Measurements from ENCODE around the gene USP7. TPM values are rescaled to one million over a fixed set of nuclear protein-coding genes. Genes with fewer than 3 reads are reported as not detected.

The USP7 gene
- total and polyA plus RNA-seq, 3 experiments from 2014 or later = 12.6 to 192 (median 189) TPM

GRCh38 chr16:8949536-8950418 lies 13.9 kb downstream of the USP7 start:
- H3K4me1 Mint-ChIP-seq = peaks cover 88 to 94% (median 92%) of the 10 kb centered on the region in 3 donors

GRCh38 chr16:8948831-8949230 lies 14.9 kb downstream of the USP7 start:
- H3K9me3 Mint-ChIP-seq = no peaks in the 10 kb centered on the region
- no peaks in the 10 kb centered on the region for H3K36me3 ChIP-seq (ENCODE audit: insufficient read depth, low read length)
- DNase-seq = no peak
- no peaks in the 10 kb centered on the region for H3K27me3 ChIP-seq (ENCODE audit: insufficient read depth, low read length, poor library complexity, severe bottlenecking)
- no peak overlapping the region for H3K27ac ChIP-seq (ENCODE audit: low read depth, low read length)
- peak overlapping the region; percentile 47 to 82 (median 72) for H3K4me3 Mint-ChIP-seq
- H3K4me1 Mint-ChIP-seq = peaks cover 92 to 96% (median 95%) of the 10 kb centered on the region in 3 donors
- H3K9me3 ChIP-seq (ENCODE audit: low read length) = no peaks in the 10 kb centered on the region
- H3K27me3 Mint-ChIP-seq = no peaks in the 10 kb centered on the region
- peaks cover 96% of the 10 kb centered on the region for H3K4me1 ChIP-seq (ENCODE audit: insufficient read depth, low read length)
- H3K27ac Mint-ChIP-seq = peak overlapping the region in 5 of 8 donors; percentile 4 to 70 (median 38)
- ChIA-PET POLR2A (interaction anchor here (0.6 kb wide), 1 partner anchor 255 kb away, joined by 5 read pairs; no protein-coding TSS in a partner anchor), CTCF (interaction anchor here (1.1 to 2.3 kb wide), 5 partner anchors 10 to 186 kb away, joined by 3 to 11 read pairs (median 4); no protein-coding TSS in a partner anchor)
- H3K4me3 ChIP-seq (ENCODE audit: low read length) = no peak overlapping the region
- H3K36me3 Mint-ChIP-seq = peaks cover 0 to 4% (median 4%) of the 10 kb centered on the region in 3 donors

More at GRCh38 chr16:8949536-8950418, 13.9 kb downstream of the USP7 start:
- POLR2A ChIA-PET = no interaction called here
- no peaks in the 10 kb centered on the region for H3K27me3 ChIP-seq (ENCODE audit: insufficient read depth, low read length, poor library complexity, severe bottlenecking)
- peak overlapping the region; percentile 26 to 84 (median 72) for H3K4me3 Mint-ChIP-seq
- peaks cover 92% of the 10 kb centered on the region for H3K4me1 ChIP-seq (ENCODE audit: insufficient read depth, low read length)
- no peaks in the 10 kb centered on the region for H3K36me3 ChIP-seq (ENCODE audit: insufficient read depth, low read length)
- DNase-seq = no peak
- peak overlapping the region; percentile 4 to 88 (median 47) for H3K27ac Mint-ChIP-seq
- CTCF ChIA-PET = interaction anchor here (1.0 to 1.7 kb wide), 3 partner anchors 9 to 59 kb away, joined by 3 to 4 read pairs (median 3); no protein-coding TSS in a partner anchor
- H3K9me3 Mint-ChIP-seq = no peaks in the 10 kb centered on the region
- H3K9me3 ChIP-seq (ENCODE audit: low read length) = no peaks in the 10 kb centered on the region
- H3K36me3 Mint-ChIP-seq = peaks cover 0 to 6% (median 4%) of the 10 kb centered on the region in 3 donors
- no peak overlapping the region for H3K27ac ChIP-seq (ENCODE audit: low read depth, low read length)
- no peak overlapping the region for H3K4me3 ChIP-seq (ENCODE audit: low read length)
- H3K27me3 Mint-ChIP-seq = no peaks in the 10 kb centered on the region

GRCh38 chr16:8948069-8948593 lies 15.6 kb downstream of the USP7 start:
- H3K9me3 Mint-ChIP-seq = no peaks in the 10 kb centered on the region
- Histone ChIP-seq H3K4me1 (ENCODE audit: insufficient read depth, low read length) (peaks cover 100% of the 10 kb centered on the region), H3K27ac (ENCODE audit: low read depth, low read length) (no peak overlapping the region), H3K36me3 (ENCODE audit: insufficient read depth, low read length) (no peaks in the 10 kb centered on the region), H3K27me3 (ENCODE audit: insufficient read depth, low read length, poor library complexity, severe bottlenecking) (no peaks in the 10 kb centered on the region), H3K4me3 (ENCODE audit: low read length) (no peak overlapping the region), H3K9me3 (ENCODE audit: low read length) (no peaks in the 10 kb centered on the region)
- no peak for DNase-seq
- ChIA-PET POLR2A (interaction anchor here (0.6 kb wide), 1 partner anchor 254 kb away, joined by 5 read pairs; no protein-coding TSS in a partner anchor), CTCF (interaction anchor here (1.1 to 2.3 kb wide), 5 partner anchors 11 to 186 kb away, joined by 3 to 11 read pairs (median 4); no protein-coding TSS in a partner anchor)
- H3K36me3 Mint-ChIP-seq = peaks cover 0 to 2% (median 2%) of the 10 kb centered on the region in 3 donors
- peak overlapping the region in 5 of 8 donors; percentile 4 to 77 (median 40) for H3K27ac Mint-ChIP-seq
- peak overlapping the region; percentile 47 to 82 (median 72) for H3K4me3 Mint-ChIP-seq
- no peaks in the 10 kb centered on the region for H3K27me3 Mint-ChIP-seq
- peaks cover 96 to 100% (median 99%) of the 10 kb centered on the region in 3 donors for H3K4me1 Mint-ChIP-seq

GRCh38 chr16:8946544-8946943 lies 17.2 kb downstream of the USP7 start:
- no peak for DNase-seq
- Mint-ChIP-seq H3K27me3 (peaks cover 0 to 2% of the 10 kb centered on the region in 2 donors), H3K9me3 (no peaks in the 10 kb centered on the region), H3K27ac (peak overlapping the region in 1 of 8 donors; percentile 63), H3K36me3 (no peaks in the 10 kb centered on the region), H3K4me3 (peak overlapping the region in 4 of 7 donors; percentile 28 to 79 (median 53)), H3K4me1 (peaks cover 96 to 100% (median 98%) of the 10 kb centered on the region in 3 donors)
- Histone ChIP-seq H3K9me3 (ENCODE audit: low read length) (no peaks in the 10 kb centered on the region), H3K36me3 (ENCODE audit: insufficient read depth, low read length) (no peaks in the 10 kb centered on the region), H3K4me1 (ENCODE audit: insufficient read depth, low read length) (peaks cover 99% of the 10 kb centered on the region), H3K27me3 (ENCODE audit: insufficient read depth, low read length, poor library complexity, severe bottlenecking) (no peaks in the 10 kb centered on the region), H3K27ac (ENCODE audit: low read depth, low read length) (no peak overlapping the region), H3K4me3 (ENCODE audit: low read length) (no peak overlapping the region)
- POLR2A ChIA-PET = no interaction called here
- CTCF ChIA-PET = interaction anchor here (0.8 to 1.0 kb wide), 2 partner anchors 11 to 62 kb away, joined by 3 to 4 read pairs; no protein-coding TSS in a partner anchor

GRCh38 chr16:8945626-8946296 lies 17.9 kb downstream of the USP7 start:
- Mint-ChIP-seq H3K36me3 (peaks cover 0 to 2% (median 0%) of the 10 kb centered on the region in 3 donors), H3K4me1 (peaks cover 96 to 100% (median 98%) of the 10 kb centered on the region in 3 donors), H3K4me3 (peak overlapping the region in 6 of 7 donors; percentile 8 to 79 (median 53)), H3K27ac (peak overlapping the region in 5 of 8 donors; percentile 13 to 76 (median 22)), H3K27me3 (peaks cover 0 to 2% of the 10 kb centered on the region in 2 donors), H3K9me3 (no peaks in the 10 kb centered on the region)
- DNase-seq = no peak
- peaks cover 98% of the 10 kb centered on the region for H3K4me1 ChIP-seq (ENCODE audit: insufficient read depth, low read length)
- H3K4me3 ChIP-seq (ENCODE audit: low read length) = no peak overlapping the region
- H3K36me3 ChIP-seq (ENCODE audit: insufficient read depth, low read length) = no peaks in the 10 kb centered on the region
- H3K27me3 ChIP-seq (ENCODE audit: insufficient read depth, low read length, poor library complexity, severe bottlenecking) = no peaks in the 10 kb centered on the region
- H3K9me3 ChIP-seq (ENCODE audit: low read length) = no peaks in the 10 kb centered on the region
- H3K27ac ChIP-seq (ENCODE audit: low read depth, low read length) = no peak overlapping the region
- POLR2A ChIA-PET = no interaction called here
- CTCF ChIA-PET = interaction anchor here (0.8 to 1.5 kb wide), 3 partner anchors 9 to 63 kb away, joined by 3 to 6 read pairs (median 4); no protein-coding TSS in a partner anchor

- Mint-ChIP-seq H3K9me3 (peaks cover 0 to 2% (median 0%) of the 10 kb centered on the region in 5 donors), H3K4me3 (peak overlapping the region in 6 of 7 donors; percentile 58 to 89 (median 70)), H3K4me1 (peaks cover 96 to 100% (median 99%) of the 10 kb centered on the region in 3 donors), H3K27ac (peak overlapping the region; percentile 12 to 71 (median 63)), H3K27me3 (peaks cover 0 to 2% of the 10 kb centered on the region in 2 donors), H3K36me3 (peaks cover 0 to 4% (median 0%) of the 10 kb centered on the region in 3 donors)
- peaks cover 98% of the 10 kb centered on the region for H3K4me1 ChIP-seq (ENCODE audit: insufficient read depth, low read length)
- H3K27ac ChIP-seq (ENCODE audit: low read depth, low read length) = no peak overlapping the region
- ChIA-PET CTCF (no interaction called here), POLR2A (no interaction called here)
- no peaks in the 10 kb centered on the region for H3K27me3 ChIP-seq (ENCODE audit: insufficient read depth, low read length, poor library complexity, severe bottlenecking)
- DNase-seq = no peak
- no peaks in the 10 kb centered on the region for H3K9me3 ChIP-seq (ENCODE audit: low read length)
- H3K36me3 ChIP-seq (ENCODE audit: insufficient read depth, low read length) = no peaks in the 10 kb centered on the region
- no peak overlapping the region for H3K4me3 ChIP-seq (ENCODE audit: low read length)
Observed at GRCh38 chr16:8943966-8944759, 19.5 kb downstream of the USP7 start.

All from CD8-positive, alpha-beta memory T cell (primary cell).